Erythroblast (primary cell): ENCODE measurements around the gene RAP1GAP2.

Experiments used
- GATA1 ChIP-seq: IDR thresholded peaks from 2 replicates; pipeline ENCODE4 v1.6.1; 2011; ENCODE audit warnings: low read depth, mild to moderate bottlenecking, control low read depth, low read length, moderate library complexity
- POLR2A ChIP-seq: IDR thresholded peaks from 2 replicates; pipeline ENCODE4 v1.6.1; 2011; ENCODE audit warnings: mild to moderate bottlenecking, low read length

DNA sequence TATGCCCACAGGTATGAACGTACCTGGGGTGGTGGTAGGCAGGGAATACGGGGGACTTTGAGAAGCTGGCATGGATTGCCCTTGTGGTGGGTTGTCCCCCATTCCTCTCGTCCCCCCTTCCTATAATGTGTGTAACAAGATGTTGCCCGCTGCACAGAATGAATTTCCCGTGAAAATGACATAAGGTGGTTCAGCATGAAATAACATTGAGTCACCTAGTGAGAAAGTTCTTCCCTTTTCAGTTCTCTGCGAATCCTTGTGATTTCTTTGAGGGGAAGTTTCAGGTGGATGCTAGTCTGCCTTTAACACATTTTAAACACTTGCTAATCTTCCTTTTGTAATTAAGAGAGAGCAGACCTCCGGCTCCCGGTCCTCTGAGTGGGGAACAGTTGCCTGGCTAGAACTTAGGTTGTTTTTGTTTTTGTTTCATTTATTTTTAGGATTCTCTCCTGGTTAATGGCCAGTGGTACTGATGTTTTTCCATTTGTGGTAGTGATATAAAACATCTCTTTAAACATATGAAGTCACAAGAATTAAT, 58.9 kb downstream of the RAP1GAP2 start:
- TF ChIP-seq POLR2A: no peak
- TF ChIP-seq GATA1: no peak
